ENCODE measurements around the gene SORCS3.

DNA sequence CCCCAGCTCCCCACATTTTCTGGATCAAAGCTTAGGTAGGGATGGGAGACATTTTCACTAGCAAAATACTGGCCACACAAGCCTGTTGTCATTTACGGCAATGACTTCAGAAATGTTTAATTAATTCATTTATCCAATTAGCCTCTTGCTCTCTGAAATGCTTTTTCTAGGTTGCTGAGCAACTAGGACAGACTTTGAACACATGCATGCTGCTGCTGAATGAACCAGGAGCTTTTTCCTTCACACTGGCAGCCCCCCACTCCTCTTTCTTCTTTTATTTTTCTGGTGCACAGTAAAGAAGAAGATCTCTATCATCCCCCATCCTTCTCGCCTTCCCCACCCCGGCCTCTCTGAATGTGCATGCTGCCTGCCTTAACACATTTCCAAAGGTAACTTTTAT lies 22.5 kb downstream of the SORCS3 start:
- TF ChIP-seq, protein P1, sequence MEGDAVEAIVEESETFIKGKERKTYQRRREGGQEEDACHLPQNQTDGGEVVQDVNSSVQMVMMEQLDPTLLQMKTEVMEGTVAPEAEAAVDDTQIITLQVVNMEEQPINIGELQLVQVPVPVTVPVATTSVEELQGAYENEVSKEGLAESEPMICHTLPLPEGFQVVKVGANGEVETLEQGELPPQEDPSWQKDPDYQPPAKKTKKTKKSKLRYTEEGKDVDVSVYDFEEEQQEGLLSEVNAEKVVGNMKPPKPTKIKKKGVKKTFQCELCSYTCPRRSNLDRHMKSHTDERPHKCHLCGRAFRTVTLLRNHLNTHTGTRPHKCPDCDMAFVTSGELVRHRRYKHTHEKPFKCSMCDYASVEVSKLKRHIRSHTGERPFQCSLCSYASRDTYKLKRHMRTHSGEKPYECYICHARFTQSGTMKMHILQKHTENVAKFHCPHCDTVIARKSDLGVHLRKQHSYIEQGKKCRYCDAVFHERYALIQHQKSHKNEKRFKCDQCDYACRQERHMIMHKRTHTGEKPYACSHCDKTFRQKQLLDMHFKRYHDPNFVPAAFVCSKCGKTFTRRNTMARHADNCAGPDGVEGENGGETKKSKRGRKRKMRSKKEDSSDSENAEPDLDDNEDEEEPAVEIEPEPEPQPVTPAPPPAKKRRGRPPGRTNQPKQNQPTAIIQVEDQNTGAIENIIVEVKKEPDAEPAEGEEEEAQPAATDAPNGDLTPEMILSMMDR (IDR thresholded peaks at IDR 0.05; ENCODE audit: low read depth, low read length) = no peak
- TF ChIP-seq POLR2A (IDR thresholded peaks at IDR 0.05; ENCODE audit: extremely low read depth, insufficient read length) = no peak
- TF ChIP-seq, protein P2, sequence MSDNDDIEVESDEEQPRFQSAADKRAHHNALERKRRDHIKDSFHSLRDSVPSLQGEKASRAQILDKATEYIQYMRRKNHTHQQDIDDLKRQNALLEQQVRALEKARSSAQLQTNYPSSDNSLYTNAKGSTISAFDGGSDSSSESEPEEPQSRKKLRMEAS (IDR thresholded peaks at IDR 0.05; ENCODE audit: low read depth, low read length) = no peak
- no peak for TF ChIP-seq MYC (IDR thresholded peaks at IDR 0.05; ENCODE audit: low read depth, low read length)
